ENCODE data around the gene SLC26A5.

SLC26A5 gene

GRCh38 chr7:103349805-103350204 is 96.2 kb downstream of the SLC26A5 start:
- FAIRE-seq (no peak), DNase-seq (ENCODE audit: extremely low spot score, insufficient read length, low read depth) (no peak)

- DNase-seq (ENCODE audit: extremely low spot score, insufficient read length, low read depth) (no peak), FAIRE-seq (no peak)
Measured at GRCh38 chr7:103348959-103349358, 97.0 kb downstream of the SLC26A5 start.

- no peak for DNase-seq (ENCODE audit: extremely low spot score, insufficient read length, low read depth)
- FAIRE-seq = no peak
Measured at GRCh38 chr7:103348452-103348851, 97.6 kb downstream of the SLC26A5 start.

- DNase-seq (ENCODE audit: extremely low spot score, insufficient read length, low read depth) = peak; percentile 66
- peak; percentile 75 for FAIRE-seq
Measured at GRCh38 chr7:103347507-103348267, 98.3 kb downstream of the SLC26A5 start, which contains the start of gene PSMC2. PSMC2 (plus strand) TSS chr7:103347643; CDS start chr7:103347712, 69 bp downstream.

GRCh38 chr7:103346396-103346795 is 99.6 kb downstream of the SLC26A5 start:
- FAIRE-seq (no peak), DNase-seq (ENCODE audit: extremely low spot score, insufficient read length, low read depth) (no peak)

GRCh38 chr7:103344453-103345149 is 101.4 kb downstream of the SLC26A5 start, which contains the start of gene DNAJC2:
DNAJC2 (minus strand) TSS chr7:103344767; CDS start chr7:103344622, 145 bp downstream.
- FAIRE-seq (peak; percentile 90), DNase-seq (ENCODE audit: extremely low spot score, insufficient read length, low read depth) (peak; percentile 75)

- no peak for DNase-seq (ENCODE audit: extremely low spot score, insufficient read length, low read depth)
- FAIRE-seq = peak; percentile 5
Measured at GRCh38 chr7:103343758-103344452, 102.1 kb downstream of the SLC26A5 start.

GRCh38 chr7:103343332-103343731 is 102.7 kb downstream of the SLC26A5 start:
- DNase-seq (ENCODE audit: extremely low spot score, insufficient read length, low read depth) (no peak), FAIRE-seq (no peak)

GRCh38 chr7:103341466-103341865 is 104.5 kb downstream of the SLC26A5 start:
- DNase-seq (ENCODE audit: extremely low spot score, insufficient read length, low read depth) (no peak), FAIRE-seq (no peak)

- FAIRE-seq = no peak
- no peak for DNase-seq (ENCODE audit: extremely low spot score, insufficient read length, low read depth)
Measured at GRCh38 chr7:103338864-103339263, 107.1 kb downstream of the SLC26A5 start.

GRCh38 chr7:103336761-103337160 is 109.2 kb downstream of the SLC26A5 start:
- FAIRE-seq = no peak
- DNase-seq (ENCODE audit: extremely low spot score, insufficient read length, low read depth) = no peak

- no peak for FAIRE-seq
Measured at GRCh38 chr7:103325744-103326143, 120.3 kb downstream of the SLC26A5 start.

More at GRCh38 chr7:103325744-103326143, 120.3 kb downstream of the SLC26A5 start:
- no peak for DNase-seq (ENCODE audit: extremely low spot score, insufficient read length, low read depth)
